EL (cell line): ENCODE data around the gene FLT3.

ENCODE experiments used
- DNase-seq: peaks from one replicate; pipeline ENCODE4 v3.0.0-alpha.2; 2016

Gene FLT3

DNA sequence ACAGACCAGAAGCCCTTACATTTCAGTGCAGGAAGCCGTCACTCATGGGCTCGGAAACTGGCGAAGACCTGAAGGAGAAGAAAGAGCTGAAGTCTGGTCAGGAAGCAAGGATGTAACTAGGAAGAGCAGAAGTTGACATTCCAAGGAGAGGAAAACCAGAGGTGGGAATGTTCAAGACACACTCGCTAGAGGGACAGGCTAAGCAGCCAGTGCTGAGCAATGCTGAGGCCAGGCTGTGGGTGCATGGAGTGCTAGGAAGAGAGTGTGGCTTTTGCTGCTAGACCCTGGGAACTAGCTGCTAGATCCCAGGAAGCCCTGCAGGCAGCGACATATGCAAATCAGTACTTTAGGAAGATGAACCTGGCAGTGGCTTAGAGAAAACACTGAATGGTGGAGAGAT, 99.8 kb downstream of the FLT3 start:
- no peak for DNase-seq

DNA sequence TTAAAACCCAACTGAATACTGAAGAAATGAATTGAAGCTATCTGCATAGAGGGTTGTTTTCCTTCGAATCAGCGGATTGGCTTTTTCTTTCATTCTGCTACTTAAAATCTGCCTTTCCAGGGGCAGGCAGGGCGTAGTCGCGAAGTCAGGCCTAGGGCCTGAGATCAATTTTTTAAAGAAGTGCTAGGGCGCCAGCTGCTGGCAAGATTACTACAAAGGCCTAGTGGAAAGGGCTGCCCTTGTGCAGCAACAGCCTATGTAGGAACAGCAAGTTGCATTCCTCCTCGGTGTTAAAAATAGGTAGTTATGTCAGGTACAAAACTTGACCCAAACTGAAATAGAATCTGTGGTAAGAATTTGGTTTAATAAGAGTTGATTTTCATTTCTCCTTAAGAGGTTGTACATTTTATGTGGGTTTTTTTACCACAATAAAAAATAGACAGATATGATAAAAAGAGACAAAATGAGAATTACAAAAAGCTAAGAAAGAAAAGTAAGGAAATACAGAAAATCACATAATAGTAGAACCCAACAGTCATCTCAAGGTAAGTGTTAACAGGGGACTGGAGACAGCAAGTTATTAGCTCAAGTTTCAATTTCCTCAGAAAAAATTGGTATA, 102.4 kb downstream of the FLT3 start:
- peak; percentile 32 for DNase-seq

- DNase-seq: no peak
Observed at GRCh38 chr13:27991881-27992280, 108.5 kb downstream of the FLT3 start.

- DNase-seq: no peak
Observed at GRCh38 chr13:27988520-27988919, 111.9 kb downstream of the FLT3 start, which contains the start of gene URAD. Gene URAD, minus strand, starts transcription at chr13:27988693. Its CDS starts 56 bp downstream, at chr13:27988637.

- no peak for DNase-seq
Observed at GRCh38 chr13:27985600-27985999, 114.8 kb downstream of the FLT3 start.

DNA sequence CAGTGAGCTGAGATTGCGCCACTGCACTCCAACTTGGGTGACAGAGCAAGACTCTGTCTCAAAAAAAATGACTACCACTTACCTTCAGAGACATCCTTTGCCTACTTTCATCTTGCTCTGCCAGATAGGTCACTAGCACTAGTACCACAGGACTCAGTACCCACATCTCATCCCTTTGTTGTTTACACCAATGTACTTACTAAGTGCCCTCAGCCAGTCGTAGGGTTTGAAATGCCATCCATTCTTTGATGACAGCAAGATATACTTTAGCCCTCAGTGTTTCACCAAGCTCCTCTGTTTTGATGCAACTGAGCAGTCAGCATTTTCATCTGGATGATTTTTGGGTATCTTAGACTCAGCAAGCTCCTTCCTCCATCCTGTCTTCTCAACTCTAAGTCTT, 118.0 kb downstream of the FLT3 start:
- no peak for DNase-seq

DNA sequence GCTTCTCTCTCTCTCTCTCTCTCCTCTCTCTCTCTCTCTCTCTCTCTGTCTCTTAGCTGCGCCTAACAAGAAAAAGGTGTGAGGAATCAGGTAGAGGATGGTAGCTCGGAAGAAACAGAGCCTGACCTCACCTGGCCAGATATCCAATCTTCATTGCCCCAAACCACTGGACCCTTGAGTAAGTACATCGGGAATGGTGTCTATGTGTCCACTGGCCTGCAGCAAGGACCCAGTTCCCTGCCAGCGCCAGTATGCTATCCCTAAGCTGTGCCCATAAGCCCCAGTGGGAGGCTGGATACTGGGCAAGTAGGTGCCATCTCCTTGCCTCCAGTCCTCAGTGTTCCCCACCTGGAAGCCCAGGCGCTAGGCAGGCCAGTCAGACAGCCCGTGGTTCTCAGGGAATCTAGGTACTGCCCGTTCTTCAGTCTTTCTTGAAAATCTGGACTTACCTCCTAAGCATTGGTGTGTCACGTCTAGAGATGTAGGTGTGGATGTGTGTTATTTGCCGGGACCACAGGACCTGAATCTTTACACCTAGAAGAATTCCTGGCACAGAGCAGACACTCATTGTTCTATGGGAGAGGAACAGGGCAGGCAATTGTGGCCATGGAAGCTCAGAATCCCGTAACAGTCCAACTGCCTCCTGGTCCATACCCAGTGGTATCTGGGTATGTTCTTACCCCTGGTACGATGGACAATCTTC, 119.2 kb downstream of the FLT3 start:
- DNase-seq: no peak

DNA sequence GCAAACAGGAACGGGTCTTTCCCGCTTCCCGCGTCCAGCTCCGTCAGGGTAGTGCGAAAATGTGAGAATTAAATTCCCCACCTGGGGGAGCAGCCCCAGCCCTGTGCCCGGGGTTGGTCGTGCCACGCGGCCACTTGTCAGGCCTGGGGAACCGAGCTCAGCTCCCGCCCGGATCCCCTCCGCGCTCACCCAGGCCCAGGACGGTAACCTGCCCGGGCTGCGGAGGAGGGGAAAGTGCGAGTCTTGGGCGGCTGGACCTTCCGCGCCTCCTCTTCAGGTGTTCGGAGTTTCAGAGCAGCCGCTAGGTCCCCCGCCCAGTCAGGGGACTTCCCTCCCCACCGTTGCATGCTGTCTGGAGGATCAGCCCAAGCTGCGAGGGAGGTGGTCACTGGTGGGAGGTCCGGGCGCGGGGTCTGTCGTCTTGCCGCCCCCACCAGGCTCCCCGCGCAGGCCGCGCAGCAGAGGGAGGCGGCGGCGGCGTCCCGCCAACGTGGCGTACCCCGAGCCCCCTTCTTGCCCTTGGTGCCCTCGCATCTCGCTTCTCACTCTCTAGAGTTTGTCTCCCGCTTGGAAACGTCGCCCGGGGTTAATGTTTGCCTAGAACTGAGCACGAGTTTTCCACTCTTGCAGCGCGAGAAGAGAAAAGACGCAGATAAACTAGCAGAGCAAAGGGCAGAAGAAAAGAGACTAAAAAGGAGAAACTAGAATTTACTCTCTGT, 119.9 kb downstream of the FLT3 start:
- no peak for DNase-seq

- no peak for DNase-seq
Observed at GRCh38 chr13:27979765-27980279, 120.6 kb downstream of the FLT3 start.

GRCh38 chr13:27979001-27979643, 121.3 kb downstream of the FLT3 start:
- DNase-seq: no peak

DNA sequence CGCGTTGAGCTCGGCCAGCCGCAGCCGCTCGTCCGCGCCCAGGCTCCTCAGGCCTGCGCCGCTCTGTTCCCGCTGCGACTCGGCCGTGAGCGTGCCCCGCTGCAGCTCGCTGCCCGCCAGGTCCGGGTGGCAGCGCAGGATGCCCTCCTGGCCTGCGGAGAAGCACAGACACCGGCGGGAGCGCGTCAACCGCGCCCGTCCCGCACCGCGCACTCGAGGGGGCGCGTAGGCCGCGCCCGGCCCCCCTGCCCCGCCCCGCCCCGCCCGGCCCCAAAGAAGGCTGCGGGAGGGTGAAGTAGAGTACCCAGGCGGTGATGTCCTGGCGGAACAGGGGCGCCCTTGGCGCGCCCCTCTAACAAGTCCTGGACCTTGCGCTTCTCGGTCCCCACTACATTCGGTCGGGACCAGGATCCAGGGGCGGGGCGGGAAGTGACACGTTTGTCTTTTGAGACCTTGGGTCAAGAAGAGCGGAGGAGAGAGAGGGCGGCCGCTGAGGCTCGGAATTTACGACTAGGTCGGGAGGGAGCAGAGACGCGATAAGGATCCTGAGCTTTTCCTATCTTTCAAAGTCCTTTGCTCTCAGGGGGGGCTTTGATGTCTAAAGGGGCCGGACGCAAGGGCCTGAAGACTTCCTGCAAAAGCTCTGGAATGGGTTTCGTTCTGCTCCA, 121.9 kb downstream of the FLT3 start:
- DNase-seq: no peak

DNA sequence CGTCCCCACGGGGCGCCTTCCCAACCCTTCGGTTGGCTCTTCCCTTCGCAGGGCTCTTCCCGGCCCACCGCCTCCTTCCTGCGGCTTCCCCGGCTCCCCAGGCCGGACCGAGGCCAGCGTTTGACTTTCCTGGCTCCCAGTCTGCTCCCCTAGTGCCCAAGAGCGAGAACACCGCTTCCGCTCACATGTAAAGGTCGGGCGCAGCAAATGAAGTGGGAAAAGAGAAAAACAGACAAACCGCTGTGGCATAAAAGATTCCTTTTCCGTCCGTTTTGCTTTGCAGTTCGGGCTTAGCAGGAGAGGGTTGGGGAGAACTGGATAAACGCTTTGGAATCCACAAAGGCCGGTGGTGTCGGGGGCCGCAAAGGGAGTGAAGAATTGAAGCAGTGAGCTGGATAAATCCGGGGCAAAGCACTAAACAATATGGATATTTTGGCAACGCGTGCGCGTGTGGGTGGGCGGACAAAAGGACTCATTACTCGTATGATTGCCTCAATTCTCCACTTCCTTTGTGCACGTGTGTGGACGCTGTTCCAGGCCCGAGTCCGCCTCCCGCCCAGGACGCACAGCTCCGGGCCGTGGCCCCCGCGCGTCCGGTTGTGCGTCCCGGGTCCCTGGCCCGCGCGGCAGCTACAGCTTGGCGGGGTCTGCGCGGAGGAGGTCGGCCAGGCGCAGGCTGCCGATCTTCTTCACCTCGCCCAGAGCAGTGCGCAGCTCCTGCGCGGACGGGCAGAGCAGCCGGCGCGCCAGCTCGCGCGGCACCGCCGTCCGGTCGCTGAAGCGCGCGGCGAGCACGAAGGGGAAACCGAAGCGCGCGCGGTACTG, 122.7 kb downstream of the FLT3 start:
- no peak for DNase-seq

GRCh38 chr13:27976362-27977091, 123.8 kb downstream of the FLT3 start:
- no peak for DNase-seq

DNA sequence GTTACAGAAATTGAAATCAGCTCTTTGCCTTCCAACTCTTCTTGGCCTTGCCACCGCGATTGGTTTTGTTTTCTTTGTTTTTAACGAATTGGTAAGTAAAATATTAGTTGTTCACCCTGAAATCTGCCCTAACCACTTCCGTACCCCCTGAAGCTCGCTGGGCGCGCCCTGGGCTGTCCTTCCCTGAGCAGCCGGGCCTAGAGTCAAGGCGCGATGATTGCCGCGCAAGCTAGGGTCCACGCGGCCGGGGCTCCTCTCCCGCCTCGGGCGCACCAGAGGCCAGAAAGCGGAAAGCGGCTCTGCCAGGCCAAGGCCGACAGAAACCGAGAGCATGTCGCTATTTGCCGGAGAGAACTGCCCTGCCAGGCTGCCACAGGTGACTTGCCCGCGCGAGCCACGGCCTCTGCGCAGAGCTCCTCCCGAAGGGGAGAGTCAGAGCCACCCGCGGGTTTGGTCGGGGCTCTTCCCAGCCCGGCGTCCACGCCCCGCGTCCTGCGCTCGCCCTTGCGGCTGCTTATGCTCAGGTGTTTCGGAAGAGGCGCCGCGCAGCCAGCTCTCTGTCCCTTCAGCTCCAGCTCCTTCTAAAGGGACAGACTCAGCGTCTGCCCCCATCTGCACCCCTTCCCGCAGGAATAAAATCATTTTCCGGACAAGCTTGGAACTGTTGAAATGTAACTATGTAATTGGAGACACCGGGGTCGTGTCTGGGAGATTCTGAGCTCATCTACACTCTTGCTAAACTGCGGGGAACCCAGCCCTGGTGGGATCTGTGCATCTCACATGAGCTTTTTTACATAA, 124.6 kb downstream of the FLT3 start:
- no peak for DNase-seq

DNA sequence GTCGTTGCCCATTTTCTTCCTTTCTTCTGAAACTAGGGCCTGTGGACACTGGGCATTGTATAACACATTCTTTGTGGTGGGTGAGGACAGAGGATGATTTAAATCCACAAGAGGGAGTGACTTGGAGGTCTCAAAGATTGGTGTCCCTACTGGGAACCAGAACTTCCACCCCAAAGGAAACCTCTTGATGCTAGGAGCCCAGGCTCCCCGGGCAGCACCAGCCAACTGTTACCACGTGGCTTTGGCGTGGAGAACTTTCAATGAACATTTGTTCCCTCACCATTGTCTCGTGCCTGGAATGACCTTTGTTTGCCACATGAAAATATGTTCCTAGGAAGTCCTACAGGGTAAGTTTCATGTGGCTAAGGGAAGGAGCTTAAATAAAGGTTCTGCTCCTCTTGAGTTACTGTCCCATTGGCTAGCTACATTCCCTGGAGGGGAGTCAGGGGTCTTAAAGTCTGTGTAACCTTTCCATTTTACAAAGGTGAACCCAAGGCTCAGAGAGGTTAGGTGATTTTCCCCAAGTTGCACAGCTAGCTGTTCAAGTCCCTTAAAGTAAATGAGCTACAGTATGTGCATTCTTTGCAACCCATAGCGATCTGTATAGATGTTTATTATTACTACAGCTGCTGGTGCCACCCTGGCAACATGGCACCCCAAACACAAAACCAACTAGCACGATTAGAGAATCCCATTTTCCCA, 126.3 kb downstream of the FLT3 start:
- DNase-seq: no peak

GRCh38 chr13:27973291-27973690, 127.1 kb downstream of the FLT3 start:
- DNase-seq: no peak

DNA sequence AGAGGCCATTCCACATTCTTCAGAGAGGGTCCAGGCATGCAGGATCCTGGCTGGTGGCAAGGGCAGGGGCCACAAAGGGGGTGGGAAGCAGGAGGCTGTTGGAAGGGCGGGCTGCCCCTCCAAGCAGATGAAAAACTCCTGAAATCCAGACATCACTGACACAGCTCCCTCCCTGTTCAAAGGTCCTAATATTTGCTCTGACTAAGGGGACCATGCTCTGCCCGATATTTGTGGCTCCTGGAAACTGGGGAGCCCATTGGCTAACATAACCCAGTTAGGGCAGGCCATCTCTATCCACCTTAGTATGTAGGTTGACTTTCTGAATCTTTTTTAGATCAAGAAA, 127.9 kb downstream of the FLT3 start:
- no peak for DNase-seq

DNA sequence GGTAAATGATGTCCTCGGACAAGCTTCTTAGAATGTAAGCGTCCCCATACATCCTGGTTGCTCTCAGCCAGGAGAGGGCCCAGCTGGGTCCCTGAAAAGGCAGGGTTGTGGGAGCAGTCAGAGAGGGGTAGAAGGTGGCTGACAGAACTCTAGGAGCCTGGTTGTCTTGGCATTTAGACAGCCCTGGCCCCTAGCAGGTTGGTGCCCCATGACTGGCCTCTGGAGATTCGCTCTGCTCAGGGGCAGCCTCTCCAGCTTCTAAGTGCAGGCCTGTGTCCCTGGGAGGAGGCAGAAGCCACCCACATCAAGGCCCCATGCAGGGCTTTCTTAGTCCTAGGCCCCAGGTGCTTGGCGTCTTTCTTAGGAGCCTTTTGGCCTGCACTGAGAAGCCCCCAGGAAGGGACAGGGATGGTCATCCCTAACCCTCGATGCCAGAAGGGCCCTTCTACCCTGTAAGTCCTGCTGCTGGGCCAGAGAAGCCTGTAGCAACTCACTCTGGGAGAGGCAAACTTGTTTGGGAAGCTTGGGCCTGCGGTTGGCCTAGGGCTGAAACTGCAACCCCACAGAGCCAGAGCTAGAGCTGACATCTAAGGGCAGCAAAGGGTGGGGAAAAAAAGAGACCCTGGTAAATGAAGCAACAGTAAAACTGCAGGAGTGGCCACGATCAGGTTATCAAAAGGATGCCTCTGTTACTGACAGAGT, 128.4 kb downstream of the FLT3 start:
- no peak for DNase-seq

GRCh38 chr13:27971236-27971645, 129.1 kb downstream of the FLT3 start:
- no peak for DNase-seq
